Retinal pigment epithelial cell (primary cell): ENCODE results near the gene SLC6A3.

Experiments used
- DNase-seq: peaks from one replicate; pipeline ENCODE4 v3.0.0-alpha.2; 2010; ENCODE audit warnings: low read depth
- H3K4me3 ChIP-seq: 2 replicates; pipeline ENCODE4 v1.5.1; 2011; ENCODE audit warnings: mild to moderate bottlenecking, low read length, control low read depth, moderate library complexity
- TF ChIP-seq, protein P1 (sequence below): conservative IDR thresholded peaks from 2 replicates; pipeline ENCODE4 v1.5.1; 2011; ENCODE audit warnings: low read depth, low read length, control low read depth, inconsistent platforms

Gene SLC6A3

DNA sequence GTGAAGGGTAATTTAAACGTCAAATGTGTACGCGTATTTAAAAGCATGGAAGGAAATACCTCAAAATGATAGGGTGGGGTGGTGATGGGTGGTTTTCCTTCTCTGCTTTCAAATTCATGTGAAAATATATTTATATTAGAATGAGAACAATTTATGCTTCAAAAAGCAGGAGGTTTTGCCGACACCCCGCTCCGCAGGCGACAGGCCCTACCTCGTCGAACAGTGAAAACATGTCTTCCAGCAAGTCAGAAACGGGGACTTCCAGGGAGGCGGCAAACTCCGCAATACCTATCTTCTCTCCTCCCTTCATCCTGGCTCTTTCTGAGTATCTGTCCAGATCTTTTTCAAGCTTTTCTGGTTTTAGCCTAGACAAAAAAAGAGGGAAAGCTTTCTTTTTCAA is 28.5 kb upstream of the SLC6A3 start:
- TF ChIP-seq, protein P1, sequence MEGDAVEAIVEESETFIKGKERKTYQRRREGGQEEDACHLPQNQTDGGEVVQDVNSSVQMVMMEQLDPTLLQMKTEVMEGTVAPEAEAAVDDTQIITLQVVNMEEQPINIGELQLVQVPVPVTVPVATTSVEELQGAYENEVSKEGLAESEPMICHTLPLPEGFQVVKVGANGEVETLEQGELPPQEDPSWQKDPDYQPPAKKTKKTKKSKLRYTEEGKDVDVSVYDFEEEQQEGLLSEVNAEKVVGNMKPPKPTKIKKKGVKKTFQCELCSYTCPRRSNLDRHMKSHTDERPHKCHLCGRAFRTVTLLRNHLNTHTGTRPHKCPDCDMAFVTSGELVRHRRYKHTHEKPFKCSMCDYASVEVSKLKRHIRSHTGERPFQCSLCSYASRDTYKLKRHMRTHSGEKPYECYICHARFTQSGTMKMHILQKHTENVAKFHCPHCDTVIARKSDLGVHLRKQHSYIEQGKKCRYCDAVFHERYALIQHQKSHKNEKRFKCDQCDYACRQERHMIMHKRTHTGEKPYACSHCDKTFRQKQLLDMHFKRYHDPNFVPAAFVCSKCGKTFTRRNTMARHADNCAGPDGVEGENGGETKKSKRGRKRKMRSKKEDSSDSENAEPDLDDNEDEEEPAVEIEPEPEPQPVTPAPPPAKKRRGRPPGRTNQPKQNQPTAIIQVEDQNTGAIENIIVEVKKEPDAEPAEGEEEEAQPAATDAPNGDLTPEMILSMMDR = no peak
- H3K4me3 ChIP-seq = no peak overlapping the region
- DNase-seq = no peak

DNA sequence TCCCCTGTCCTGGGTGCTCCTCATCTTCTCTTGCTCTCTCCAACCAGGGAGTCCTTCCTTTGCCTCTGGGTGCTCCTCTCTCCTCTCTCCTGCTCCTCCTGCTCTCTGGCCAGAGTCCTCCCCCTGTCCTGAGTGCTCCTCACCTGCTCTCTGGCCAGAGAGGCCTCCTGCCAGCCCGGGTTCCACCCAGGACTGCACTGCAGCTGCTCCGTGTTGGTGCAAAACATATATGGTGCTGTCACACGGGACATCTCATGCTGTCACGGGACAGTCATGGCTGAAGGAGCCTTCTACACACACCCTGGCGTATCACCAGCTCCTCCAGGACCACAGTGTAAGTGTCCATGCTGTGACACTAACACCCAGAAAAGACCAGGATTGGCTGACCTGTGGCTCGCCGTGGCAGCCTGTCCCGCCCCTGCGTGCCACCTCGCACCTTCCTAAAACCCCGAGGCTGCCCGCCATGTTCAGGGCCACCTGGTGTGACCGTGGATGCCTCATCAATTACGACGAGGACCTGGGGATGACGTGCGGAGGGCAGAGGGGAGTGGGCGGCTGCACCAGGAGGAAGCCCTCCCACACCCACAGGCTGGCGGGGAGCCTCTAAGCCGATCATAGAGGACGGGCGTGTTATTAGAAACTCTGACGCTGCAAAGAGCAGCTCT is 27.9 kb upstream of the SLC6A3 start:
- no peak overlapping the region for H3K4me3 ChIP-seq
- DNase-seq = no peak
- TF ChIP-seq, protein P1 = no peak

DNA sequence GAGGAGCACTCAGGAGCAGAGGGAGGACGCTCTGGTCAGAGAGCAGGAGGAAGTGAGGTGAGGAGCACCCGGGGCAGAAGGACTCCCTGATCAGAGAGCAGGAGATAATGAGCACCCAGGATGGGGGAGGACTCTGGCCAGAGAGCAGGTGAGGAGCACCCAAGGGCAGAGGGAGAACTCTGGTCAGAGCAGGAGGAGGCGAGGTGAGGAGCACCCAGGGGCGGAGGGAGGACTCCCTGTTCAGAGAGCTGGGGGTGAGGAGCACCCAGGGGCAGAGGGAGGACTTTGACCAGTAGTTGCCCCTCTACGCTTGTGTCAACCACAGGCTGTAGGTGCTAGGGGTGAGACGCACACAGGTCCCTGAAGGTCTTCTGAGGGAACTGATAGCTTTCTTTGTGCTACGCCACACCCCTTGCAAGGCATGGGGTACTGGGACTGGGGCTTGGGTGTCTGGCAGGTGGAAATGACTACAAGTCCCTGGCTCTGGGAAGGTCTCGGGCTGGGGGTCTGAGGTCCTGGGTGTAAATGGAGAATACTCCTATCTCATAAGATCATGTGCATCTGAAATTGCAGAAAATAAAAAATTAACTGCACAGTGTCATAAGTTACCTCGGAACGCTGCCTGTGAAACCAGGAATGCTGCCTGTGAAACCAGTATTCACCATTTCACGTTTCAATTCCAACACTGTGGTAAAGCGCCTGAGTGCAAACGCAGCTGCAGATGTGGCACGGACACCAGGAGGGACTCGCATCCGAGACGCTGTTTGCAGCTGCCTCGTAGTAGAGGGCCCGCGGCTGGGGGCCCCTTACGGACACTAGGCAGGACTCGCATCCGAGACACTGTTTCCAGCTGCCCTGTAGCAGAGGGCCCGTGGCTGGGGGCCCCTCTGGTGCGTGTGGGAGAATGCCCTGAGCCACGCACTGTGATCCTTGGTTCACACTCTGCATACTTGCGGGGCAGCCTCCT is 27.0 kb upstream of the SLC6A3 start:
- TF ChIP-seq, protein P1 = no peak
- H3K4me3 ChIP-seq = no peak overlapping the region
- DNase-seq = no peak

DNA sequence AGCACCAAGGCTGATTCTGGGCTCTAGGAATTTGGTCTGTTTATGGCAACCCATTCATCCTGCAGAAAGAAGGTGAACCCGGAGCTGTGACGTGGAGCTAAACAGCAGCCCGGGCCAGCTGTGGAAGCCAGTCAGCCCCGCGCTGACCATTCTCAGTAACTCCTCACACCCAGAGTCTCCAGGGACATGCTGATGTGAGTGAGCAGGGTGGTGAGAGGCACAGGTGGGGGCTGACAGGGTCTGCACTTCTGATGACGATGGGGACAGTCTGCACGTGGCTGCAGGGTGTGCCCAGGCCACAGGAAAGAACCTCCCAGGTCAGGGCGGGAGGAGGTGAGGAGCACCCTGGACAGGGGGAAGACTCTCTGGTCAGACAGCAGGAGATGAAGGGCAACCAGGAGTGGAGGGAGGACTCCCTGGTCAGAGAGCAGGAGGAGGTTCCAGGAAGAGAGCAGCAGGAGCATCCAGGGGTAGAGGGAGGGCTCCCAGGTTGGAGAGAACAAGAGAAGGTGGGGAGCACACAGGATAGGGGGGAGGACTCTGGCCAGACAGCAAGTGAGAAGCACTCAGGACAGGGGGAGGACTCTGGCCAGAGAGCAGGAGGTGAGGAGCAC is 26.1 kb upstream of the SLC6A3 start:
- no peak for DNase-seq
- TF ChIP-seq, protein P1 = no peak
- no peak overlapping the region for H3K4me3 ChIP-seq

DNA sequence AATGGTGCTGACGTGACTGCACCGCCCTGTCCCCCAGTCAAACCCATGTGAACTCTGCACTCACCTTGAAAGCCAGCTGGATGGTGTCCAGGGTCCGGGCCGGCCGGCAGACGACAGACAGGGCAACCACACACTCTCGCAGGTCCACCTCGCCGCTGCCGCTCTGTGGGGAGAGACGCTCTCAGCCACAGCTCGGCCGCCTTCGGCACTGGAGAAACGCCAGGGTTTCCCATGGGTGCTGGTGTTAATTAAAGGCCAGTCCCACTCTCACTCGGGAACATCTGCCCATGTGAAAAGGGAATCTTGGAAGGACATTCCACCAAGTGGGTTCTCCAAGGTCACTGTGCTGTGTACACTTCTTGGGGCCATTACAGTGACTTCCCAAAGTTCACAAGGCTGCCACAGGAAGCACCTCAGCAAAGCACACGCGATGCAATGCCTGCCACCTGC is 25.5 kb upstream of the SLC6A3 start:
- no peak overlapping the region for H3K4me3 ChIP-seq
- TF ChIP-seq, protein P1 = no peak
- DNase-seq = no peak

DNA sequence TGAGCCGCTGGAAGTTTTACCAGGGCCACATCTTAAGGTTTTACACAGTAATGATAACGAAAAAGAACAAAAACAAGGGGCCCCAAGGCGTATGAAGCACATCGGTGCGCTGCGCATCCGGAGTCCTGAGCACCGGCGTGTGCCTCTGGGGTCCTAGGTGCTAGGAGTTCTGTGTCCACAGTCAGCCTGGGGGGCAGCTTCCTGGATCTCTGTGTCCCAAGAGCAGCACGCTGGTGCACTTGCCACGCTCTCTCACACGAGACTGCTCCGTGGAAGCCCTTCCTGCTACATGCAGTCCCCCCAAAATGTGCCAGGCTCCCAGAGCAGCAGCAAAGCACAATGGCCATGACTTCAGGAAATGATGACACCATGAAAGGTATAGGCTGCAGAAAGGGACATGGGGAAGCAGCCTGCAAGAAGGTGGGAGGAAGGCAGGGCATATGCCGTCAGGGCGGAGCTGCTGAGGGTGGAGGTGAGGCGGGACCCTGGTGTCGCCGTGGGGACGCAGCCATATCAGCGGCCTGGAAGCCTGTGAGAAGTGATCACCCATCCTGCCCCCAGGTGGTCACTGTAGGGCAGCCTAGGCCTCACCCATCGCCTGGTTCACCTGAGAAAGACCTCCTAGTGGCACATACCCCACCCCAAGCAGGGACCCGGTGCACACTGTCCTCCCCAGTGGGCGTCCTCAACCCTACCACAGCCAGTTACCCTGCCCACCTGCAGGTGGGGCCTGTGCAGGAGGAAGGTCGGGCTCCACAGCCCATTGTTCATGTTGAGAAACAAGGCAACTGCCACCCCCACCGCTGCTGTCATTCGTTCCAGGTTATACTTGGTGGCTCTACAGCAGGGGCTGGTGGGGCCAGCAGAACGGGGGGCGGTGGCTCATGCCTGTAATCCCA is 23.6 kb upstream of the SLC6A3 start:
- no peak for DNase-seq

More for the DNA sequence above, 23.6 kb upstream of the SLC6A3 start:
- no peak overlapping the region for H3K4me3 ChIP-seq
- TF ChIP-seq, protein P1 = no peak
